ENCODE results near the gene BTBD6.

Gene BTBD6

GRCh38 chr14:105241641-105242040, 6.7 kb upstream of the BTBD6 start:
- DNase-seq, result no peak

DNA sequence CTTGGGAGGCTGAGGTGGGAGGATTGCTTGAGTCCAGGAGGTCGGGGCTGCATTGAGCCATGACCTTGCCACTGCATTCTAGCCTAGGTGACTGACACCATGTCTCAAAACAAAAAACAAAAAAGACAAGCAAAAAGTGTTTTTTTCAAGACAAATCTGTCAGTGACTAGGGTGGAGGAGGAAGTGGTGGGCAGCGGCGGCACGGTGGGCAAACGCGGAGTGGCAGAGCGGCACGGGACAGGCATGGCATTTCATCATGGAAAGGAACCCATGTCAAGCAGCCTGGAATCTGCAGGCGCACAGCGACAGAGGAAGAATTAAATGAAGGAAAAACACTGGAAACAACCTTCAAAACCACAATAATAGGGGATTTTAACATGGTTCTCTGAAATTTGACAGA, 4.0 kb upstream of the BTBD6 start:
- DNase-seq, result no peak

- no peak for DNase-seq
These were observed 1.3 kb upstream of the BTBD6 start for GRCh38 chr14:105247026-105247425.

DNA sequence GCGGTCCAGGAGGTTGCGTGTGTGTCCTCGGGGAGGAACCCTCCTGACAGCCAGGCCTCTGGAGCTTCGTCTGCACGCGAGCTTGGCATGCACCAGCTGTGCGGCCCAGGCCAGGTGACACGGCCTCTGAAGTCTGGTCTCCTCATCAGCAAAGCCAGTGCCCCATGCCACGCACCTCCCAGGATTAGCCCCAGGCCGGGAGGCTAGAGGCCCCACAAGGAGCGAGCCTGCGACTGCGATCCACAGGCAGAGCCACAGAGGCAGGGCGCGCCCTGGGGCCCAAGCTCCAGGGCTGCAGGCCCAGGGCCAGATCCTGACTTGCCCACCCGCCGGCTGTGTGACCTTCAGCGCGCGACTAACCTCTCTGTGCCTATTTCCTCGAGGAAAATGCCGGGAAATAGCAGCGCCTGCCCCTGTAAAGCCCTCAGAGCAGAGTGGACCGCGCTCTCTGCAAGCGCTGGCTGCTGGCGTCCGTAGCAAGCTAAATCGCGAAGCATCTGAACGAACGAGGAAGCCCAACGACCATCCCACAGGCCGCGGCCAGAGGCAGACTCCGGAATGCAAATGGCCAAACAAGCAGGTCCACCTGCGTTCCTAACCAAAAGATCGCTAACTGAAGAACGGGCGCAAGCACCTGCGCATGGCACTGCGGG, 492 bp upstream of the BTBD6 start:
- DNase-seq, result no peak

DNA sequence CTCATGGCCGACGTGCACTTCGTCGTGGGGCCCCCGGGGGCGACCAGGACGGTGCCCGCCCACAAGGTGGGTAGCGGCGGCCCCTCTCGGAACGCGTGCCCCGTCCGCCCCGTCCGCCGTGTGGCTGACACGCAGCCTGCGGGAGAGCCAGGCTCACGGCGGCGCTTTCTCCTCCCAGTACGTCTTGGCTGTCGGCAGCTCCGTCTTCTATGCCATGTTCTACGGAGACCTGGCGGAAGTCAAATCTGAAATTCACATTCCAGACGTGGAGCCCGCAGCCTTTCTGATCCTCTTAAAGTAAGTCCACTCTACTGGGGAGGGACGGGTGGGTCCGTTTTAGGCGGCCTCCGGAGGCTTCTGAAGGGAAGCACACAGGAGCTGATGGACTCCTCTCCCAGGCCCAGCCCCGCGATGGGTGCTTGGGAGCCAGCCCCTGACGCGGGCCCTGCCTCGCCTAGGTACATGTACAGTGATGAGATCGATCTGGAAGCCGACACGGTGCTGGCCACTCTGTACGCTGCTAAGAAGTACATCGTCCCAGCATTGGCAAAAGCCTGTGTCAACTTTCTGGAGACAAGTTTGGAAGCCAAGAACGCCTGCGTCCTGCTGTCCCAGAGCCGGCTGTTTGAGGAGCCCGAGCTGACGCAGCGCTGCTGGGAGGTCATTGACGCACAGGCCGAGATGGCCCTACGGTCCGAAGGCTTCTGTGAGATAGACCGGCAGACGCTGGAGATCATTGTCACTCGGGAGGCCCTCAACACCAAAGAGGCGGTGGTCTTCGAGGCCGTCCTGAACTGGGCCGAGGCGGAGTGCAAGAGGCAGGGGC, 1.1 kb downstream of the BTBD6 start:
- no peak for DNase-seq

GRCh38 chr14:105250008-105250366, 1.7 kb downstream of the BTBD6 start:
- no peak for DNase-seq

DNA sequence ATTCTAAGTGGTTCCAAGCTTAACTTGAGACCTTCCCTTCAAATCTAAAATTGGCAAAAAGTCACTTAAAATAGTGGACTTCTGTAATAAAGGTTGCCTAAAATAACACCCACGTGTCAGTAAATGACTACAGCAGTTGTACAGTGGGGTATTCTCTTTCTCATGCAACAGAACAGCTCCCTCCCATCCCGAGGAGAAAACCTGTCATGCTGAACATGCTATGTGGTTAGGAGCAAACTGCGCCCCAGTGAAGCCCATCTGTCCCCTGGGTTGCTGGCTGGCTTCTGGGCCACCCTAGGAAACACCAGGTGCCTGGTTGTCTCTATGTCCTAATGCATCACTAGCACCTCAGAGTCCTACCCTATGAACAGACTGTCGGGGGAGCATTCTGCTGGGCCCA, 2.7 kb downstream of the BTBD6 start:
- DNase-seq, result no peak

DNA sequence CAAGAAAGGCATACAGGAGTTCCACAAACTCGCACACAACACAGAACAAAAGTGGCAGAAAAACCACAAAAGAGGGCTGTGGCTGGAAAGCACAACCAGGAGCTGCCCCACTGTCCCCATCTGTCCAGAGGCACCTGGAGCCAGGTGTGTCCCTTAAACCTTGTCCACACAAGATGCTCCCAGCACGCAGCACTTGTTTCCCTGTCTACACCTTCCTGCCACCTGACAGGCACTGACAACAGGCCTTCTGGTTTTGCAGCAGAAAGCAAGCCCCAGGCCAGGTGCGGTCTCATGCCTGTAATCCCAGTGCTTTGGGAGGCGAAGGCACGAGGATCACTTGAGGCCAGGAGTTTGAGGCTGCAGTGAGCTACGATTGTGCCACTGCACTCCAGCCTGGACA, 3.6 kb downstream of the BTBD6 start:
- DNase-seq, result no peak

- DNase-seq, result no peak
These were observed 4.4 kb downstream of the BTBD6 start for GRCh38 chr14:105252552-105253328.

- no peak for DNase-seq
These were observed 5.0 kb downstream of the BTBD6 start for GRCh38 chr14:105253329-105253682.

DNA sequence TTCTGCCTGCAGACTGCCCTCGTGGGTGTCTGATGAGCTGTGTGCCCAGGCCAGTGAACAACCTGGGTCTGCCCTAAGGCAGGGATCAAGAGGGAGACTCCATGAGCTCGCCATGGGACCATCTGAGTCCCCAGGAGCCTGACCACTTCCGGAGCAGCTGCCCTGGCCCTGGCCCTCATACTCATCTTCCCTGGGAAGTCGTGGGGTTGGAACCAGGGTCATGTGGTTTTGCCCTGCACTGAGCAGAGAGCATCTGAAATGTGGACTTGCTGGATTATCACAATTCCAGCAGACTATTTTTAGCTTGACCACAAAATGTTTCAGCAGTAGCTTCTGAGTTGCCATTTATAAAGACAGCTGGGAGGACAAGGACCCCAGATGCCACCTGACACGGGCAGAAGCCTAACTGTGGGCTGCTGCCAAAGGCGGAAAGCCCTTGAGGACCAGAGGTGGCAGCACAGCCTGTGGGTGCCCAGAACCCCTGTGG, 6.7 kb downstream of the BTBD6 start:
- DNase-seq, result no peak

DNA sequence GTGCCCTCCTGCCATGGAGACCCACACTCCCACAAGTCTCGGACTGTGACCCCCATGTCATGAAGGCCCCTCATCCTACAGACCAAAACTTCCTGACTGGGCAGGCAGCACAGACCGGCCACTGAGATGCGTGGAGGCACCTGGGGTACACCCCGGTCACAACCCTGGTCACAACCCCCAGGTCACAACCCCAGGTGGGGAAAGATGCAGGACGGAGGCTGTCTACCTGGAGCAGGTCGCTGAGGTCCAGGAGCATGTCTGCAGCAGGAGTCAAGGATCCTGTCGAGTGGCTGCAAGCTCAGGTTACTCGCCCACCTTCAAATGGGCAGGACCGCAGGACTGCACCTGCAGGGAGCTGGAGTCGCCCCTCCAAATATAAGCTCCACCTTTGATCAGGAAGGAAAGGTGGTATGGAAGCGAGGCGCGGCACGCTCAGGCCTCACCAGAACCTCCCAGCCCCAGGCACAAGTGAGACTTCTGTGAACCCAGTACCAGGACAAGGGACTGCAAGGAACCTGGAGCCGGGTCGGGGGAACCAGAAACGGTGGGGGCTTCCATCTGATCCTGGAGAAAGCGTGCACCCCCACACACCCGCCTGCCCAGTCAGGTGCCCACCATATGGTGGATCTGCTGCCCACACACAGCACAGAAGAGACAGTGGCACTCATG, 8.1 kb downstream of the BTBD6 start:
- DNase-seq, result no peak

DNA sequence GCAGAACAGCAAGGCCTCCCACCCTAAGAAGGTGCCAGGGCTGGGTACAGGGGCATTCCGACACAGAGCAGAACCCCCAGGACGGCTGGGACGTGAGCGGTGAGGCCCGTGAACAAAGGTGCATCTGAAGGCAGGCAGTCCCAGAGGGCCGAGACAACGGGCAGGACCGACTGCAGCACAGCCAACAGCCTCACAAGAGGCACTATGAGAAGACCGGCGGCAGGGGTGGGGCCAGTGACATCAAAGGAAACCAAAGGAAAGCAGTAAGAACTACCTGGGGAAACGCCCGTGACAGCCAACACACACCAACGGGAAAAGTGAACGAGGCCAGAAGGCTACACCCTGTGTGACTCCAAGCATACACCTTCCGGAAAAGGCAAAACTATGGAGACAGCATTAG, 9.1 kb downstream of the BTBD6 start:
- no peak for DNase-seq

GRCh38 chr14:105258846-105259245, 10.5 kb downstream of the BTBD6 start:
- no peak for DNase-seq

GRCh38 chr14:105260959-105261358, 12.6 kb downstream of the BTBD6 start:
- DNase-seq, result no peak

GRCh38 chr14:105261781-105262180, 13.4 kb downstream of the BTBD6 start:
- no peak for DNase-seq

DNA sequence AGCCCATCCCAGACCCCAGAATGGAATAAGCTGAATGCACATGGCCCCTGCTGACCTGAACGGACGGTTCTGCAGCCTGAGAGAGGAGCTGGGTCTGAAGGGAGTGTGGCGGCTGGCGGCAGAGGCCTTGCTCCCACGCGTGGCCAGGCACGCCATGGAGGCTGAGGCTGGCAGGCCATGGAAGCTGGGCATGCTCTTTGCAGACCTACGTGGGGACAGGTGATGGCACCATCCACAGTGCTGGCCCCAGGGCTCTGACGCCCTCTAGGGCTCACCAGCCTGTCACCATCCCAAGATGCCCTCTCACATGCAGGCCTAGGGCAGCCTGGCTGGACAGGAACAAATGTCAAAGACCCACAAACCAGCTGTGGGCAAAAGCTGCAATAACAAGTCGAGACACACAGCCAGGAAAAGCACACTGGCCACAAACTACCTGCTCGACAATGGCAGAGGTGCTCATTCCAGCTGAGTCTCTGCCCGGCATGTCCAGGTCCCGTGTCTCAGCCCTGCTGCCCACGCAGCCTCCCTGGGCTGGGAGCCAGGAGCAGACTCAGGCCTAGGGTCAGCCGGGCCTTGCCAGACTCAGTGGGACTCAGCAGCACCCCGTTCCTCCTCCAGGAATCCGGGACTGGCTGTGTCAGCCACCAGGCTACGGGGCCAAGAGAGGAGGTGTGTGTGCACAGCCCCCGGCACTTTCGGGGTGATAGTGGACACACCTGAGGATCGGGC, 19.7 kb downstream of the BTBD6 start:
- no peak for DNase-seq

GRCh38 chr14:105268736-105269354, 20.5 kb downstream of the BTBD6 start:
- no peak for DNase-seq

GRCh38 chr14:105269405-105269804, 21.1 kb downstream of the BTBD6 start:
- DNase-seq, result no peak

DNA sequence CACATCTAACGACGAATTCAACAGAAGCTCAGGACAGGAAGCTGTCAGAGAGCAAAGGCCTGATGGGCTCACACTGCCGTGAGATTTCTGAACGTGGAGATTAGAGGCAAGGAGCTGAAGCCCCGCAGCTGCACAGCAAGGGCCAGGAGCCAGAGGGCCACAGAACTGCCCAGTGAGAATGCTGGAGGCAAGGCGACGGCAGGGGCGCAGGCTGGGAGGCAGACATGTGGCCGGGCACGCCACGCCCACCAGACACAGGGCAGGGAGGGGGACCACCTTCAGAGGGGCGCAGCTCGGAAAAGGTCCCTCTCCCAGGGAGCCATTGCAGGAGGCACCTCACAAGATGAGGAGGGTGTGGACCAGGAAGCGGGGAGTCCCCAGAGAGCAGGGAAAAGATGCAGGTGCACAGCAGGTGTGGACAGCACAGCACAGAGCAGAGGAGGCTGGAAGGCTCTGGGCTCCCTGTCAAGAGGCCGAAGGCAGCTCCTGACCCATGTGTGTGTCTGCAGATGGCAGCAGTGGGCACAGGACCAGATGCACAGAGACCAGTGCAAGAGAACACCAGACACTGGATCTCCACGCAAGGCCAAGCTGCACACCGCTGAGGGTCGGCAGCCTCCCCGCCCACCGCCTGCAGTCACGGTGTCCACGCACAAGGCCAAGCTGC, 23.0 kb downstream of the BTBD6 start:
- DNase-seq, result no peak

- DNase-seq, result no peak
These were observed 24.3 kb downstream of the BTBD6 start for GRCh38 chr14:105272623-105273022.

DNA sequence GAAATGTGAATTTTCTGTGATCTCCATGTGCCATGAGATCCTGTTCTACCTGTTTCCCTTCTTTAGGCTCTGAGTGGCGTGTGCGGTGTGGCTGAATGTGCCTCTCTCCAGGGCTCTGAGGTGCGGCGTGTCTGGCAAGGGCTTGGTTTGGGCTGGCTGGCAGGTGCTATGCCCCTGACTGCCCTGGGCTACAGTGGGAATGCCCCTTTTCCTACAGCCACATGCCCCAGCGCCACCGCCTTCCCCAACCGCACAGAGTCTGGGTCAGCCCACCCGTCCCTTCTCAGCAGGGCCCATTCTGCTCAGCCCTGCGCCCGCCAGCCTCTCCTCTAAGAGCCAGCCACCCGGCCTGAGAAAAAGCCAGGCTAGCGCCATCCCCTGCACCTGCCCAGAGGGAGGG, 24.7 kb downstream of the BTBD6 start:
- DNase-seq, result no peak
